Mesenchymal stem cell (in vitro differentiated cells and primary cell): Measurements from ENCODE around the gene ERAS.
A peak's percentile ranks its signal among the peaks of the same experiment; 100 is the strongest.

Experiments
- DNase-seq: peaks from one replicate; pipeline ENCODE4 v3.0.0-alpha.2; 2013
- H2AFZ ChIP-seq: one replicate; pipeline ENCODE4 v1.6.1; 2013; ENCODE audit warnings: low read depth, mild to moderate bottlenecking, control low read depth, inconsistent platforms, low read length, moderate library complexity
- H2AK5ac ChIP-seq: 2 replicates; pipeline ENCODE4 v1.6.1; 2013; ENCODE audit warnings: low read length, moderate library complexity, mild to moderate bottlenecking, inconsistent platforms; ENCODE audit not compliant: severe bottlenecking
- H2BK120ac ChIP-seq: one replicate; pipeline ENCODE4 v1.6.1; 2013; ENCODE audit warnings: low read depth, mild to moderate bottlenecking, inconsistent platforms, low read length, moderate library complexity
- H2BK12ac ChIP-seq, 2 experiments: one replicate each; pipeline ENCODE4 v1.6.1; 2013; ENCODE audit warnings: inconsistent platforms in 2 of 2, low read length in 2 of 2, mild to moderate bottlenecking in 2 of 2, moderate library complexity in 2 of 2, control low read depth in 1 of 2
- H2BK15ac ChIP-seq: one replicate; pipeline ENCODE4 v1.6.1; 2013; ENCODE audit warnings: mild to moderate bottlenecking, low read depth, inconsistent platforms; ENCODE audit not compliant: poor library complexity, severe bottlenecking
- H2BK5ac ChIP-seq: 2 replicates; pipeline ENCODE4 v1.6.1; 2013; ENCODE audit warnings: low read depth, mild to moderate bottlenecking, low read length, control low read depth, inconsistent platforms; ENCODE audit not compliant: poor library complexity, severe bottlenecking
- H3K14ac ChIP-seq, 2 experiments: one replicate each; pipeline ENCODE4 v1.6.1; 2013; ENCODE audit warnings: inconsistent platforms in 2 of 2, low read length in 2 of 2, control low read depth in 1 of 2, mild to moderate bottlenecking in 1 of 2, moderate library complexity in 1 of 2
- H3K18ac ChIP-seq, 2 experiments: one replicate each; pipeline ENCODE4 v1.6.1; 2013; ENCODE audit warnings: inconsistent platforms in 2 of 2, low read length in 2 of 2, control low read depth in 1 of 2, low read depth in 1 of 2, mild to moderate bottlenecking in 1 of 2
- H3K23ac ChIP-seq, 2 experiments: one replicate each; pipeline ENCODE4 v1.6.1; 2013; ENCODE audit warnings: inconsistent platforms in 2 of 2, low read length in 2 of 2, mild to moderate bottlenecking in 2 of 2, moderate library complexity in 2 of 2, control low read depth in 1 of 2
- H3K27ac ChIP-seq: 2 replicates; pipeline ENCODE4 v1.5.1; 2013; ENCODE audit warnings: mild to moderate bottlenecking, moderate library complexity, low read length, control low read depth, inconsistent platforms; ENCODE audit not compliant: poor library complexity, severe bottlenecking
- H3K27me3 ChIP-seq, 2 experiments: 2 replicates each; pipeline versions ENCODE4 v1.6.1 to v1.7.0; 2013; ENCODE audit warnings: low read length in 2 of 2, mild to moderate bottlenecking in 2 of 2, moderate library complexity in 2 of 2, control low read depth in 1 of 2, inconsistent platforms in 1 of 2; ENCODE audit not compliant: control insufficient read depth in 1 of 2, insufficient read depth in 1 of 2
- H3K36me3 ChIP-seq, 2 experiments: 2 replicates each; pipeline versions ENCODE4 v1.6.1 to v1.7.0; 2013; ENCODE audit warnings: low read length in 2 of 2, control low read depth in 1 of 2, inconsistent platforms in 1 of 2, low read depth in 1 of 2, mild to moderate bottlenecking in 1 of 2; ENCODE audit not compliant: insufficient read depth in 2 of 2, control insufficient read depth in 1 of 2
- H3K4ac ChIP-seq, 2 experiments: one replicate each; pipeline ENCODE4 v1.6.1; 2013; ENCODE audit warnings: inconsistent platforms in 2 of 2, low read length in 2 of 2, mild to moderate bottlenecking in 2 of 2, moderate library complexity in 2 of 2, control low read depth in 1 of 2, low read depth in 1 of 2
- H3K4me1 ChIP-seq: 2 replicates; pipeline ENCODE4 v1.6.1; 2013; ENCODE audit warnings: low read depth, low read length, control low read depth; ENCODE audit not compliant: control insufficient read depth, insufficient read depth
- H3K4me2 ChIP-seq: 2 replicates; pipeline ENCODE4 v1.6.1; 2013; ENCODE audit warnings: low read length, mild to moderate bottlenecking, inconsistent platforms; ENCODE audit not compliant: poor library complexity, severe bottlenecking
- H3K4me3 ChIP-seq, 2 experiments: 2 replicates each; pipeline versions ENCODE4 v1.5.1 to v1.7.0; 2013; ENCODE audit warnings: low read length in 2 of 2, mild to moderate bottlenecking in 2 of 2, control low read depth in 1 of 2, low read depth in 1 of 2; ENCODE audit not compliant: insufficient read depth in 1 of 2
- H3K79me1 ChIP-seq: replicated peaks from 2 replicates; pipeline ENCODE4 v1.6.1; 2013; ENCODE audit warnings: mild to moderate bottlenecking, control low read depth, low read length, inconsistent platforms; ENCODE audit not compliant: poor library complexity, severe bottlenecking
- H3K9ac ChIP-seq: 2 replicates; pipeline ENCODE4 v1.7.0; 2013; ENCODE audit warnings: mild to moderate bottlenecking, low read length, moderate library complexity
- H3K9me3 ChIP-seq: 2 replicates; pipeline ENCODE4 v1.7.0; 2013; ENCODE audit warnings: mild to moderate bottlenecking, low read length; ENCODE audit not compliant: control insufficient read depth
- H4K8ac ChIP-seq: one replicate; pipeline ENCODE4 v1.6.1; 2013; ENCODE audit warnings: inconsistent platforms, mild to moderate bottlenecking, low read length, moderate library complexity
- H4K91ac ChIP-seq: one replicate; pipeline ENCODE4 v1.6.1; 2013; ENCODE audit warnings: mild to moderate bottlenecking, low read length, inconsistent platforms
- WGBS: methylation state at CpG from one replicate; pipeline ENCODE4 v1.1.7; 2013; ENCODE audit warnings: mixed read lengths; 5-methylcytosine and 5-hydroxymethylcytosine counted together

Gene ERAS

GRCh38 chrX:48835524-48836329, 9.4 kb downstream of the ERAS start, which contains the start of gene PCSK1N:
Gene PCSK1N (minus strand): TSS chrX:48835610. CDS start chrX:48835532, 78 bp downstream.
- Histone ChIP-seq H3K9ac (no peak within 1 kb of the TSS), H4K91ac (no peak within 1 kb of the TSS), H2AK5ac (no peak within 1 kb of the TSS), H3K4me2 (peak within 1 kb of the TSS; percentile 14), H2BK5ac (no peak within 1 kb of the TSS), H3K18ac (no peak within 1 kb of the TSS), H4K8ac (no peak within 1 kb of the TSS), H3K36me3 (no peaks in the 10 kb centered on the region), H3K23ac (no peak within 1 kb of the TSS), H2BK120ac (no peak within 1 kb of the TSS), H2BK15ac (no peak within 1 kb of the TSS), H3K4ac (no peak within 1 kb of the TSS), H2BK12ac (no peak within 1 kb of the TSS), H3K79me1 (no peaks in the 10 kb centered on the region), H2AFZ (no peak within 1 kb of the TSS), H3K9me3 (no peaks in the 10 kb centered on the region), H3K4me1 (peaks cover 12% of the 10 kb centered on the region), H3K27me3 (peaks cover 30 to 54% of the 10 kb centered on the region in 2 experiments), H3K4me3 (peak within 1 kb of the TSS in 1 of 2 experiments; percentile 42), H3K14ac (no peak within 1 kb of the TSS), H3K27ac (no peak within 1 kb of the TSS)
- no peak for DNase-seq
- WGBS, result 27% methylated on average over 11 of the region's 35 CpGs

- Histone ChIP-seq H2BK120ac (no peak overlapping the region), H3K36me3 (no peaks in the 10 kb centered on the region), H2AFZ (no peak overlapping the region), H3K4me1 (peaks cover 5% of the 10 kb centered on the region), H2BK5ac (no peak overlapping the region), H3K79me1 (no peaks in the 10 kb centered on the region), H3K4ac (no peak overlapping the region), H3K9me3 (no peaks in the 10 kb centered on the region), H3K14ac (no peak overlapping the region), H2BK15ac (no peak overlapping the region), H3K18ac (no peak overlapping the region), H3K23ac (no peak overlapping the region), H4K91ac (no peak overlapping the region), H3K27me3 (peaks cover 12 to 15% of the 10 kb centered on the region in 2 experiments), H3K27ac (no peak overlapping the region), H3K4me3 (no peak overlapping the region), H4K8ac (no peak overlapping the region), H2BK12ac (no peak overlapping the region), H2AK5ac (no peak overlapping the region), H3K9ac (no peak overlapping the region), H3K4me2 (no peak overlapping the region)
- 93% methylated on average over 7 of the region's 10 CpGs for WGBS
- no peak for DNase-seq
Measured at GRCh38 chrX:48839686-48840085, 13.4 kb downstream of the ERAS start.

- no CpG with 5 or more reads among the region's 1 CpG for WGBS
- Histone ChIP-seq H3K18ac (no peak overlapping the region), H2BK120ac (no peak overlapping the region), H3K14ac (no peak overlapping the region), H4K91ac (no peak overlapping the region), H3K9me3 (peaks cover 4% of the 10 kb centered on the region), H3K27me3 (peaks cover 0 to 20% of the 10 kb centered on the region in 2 experiments), H2AFZ (no peak overlapping the region), H3K4ac (no peak overlapping the region), H3K36me3 (no peaks in the 10 kb centered on the region), H3K27ac (no peak overlapping the region), H3K23ac (no peak overlapping the region), H2BK5ac (no peak overlapping the region), H3K4me3 (no peak overlapping the region), H2AK5ac (no peak overlapping the region), H2BK12ac (no peak overlapping the region), H2BK15ac (no peak overlapping the region), H4K8ac (no peak overlapping the region), H3K79me1 (no peaks in the 10 kb centered on the region), H3K4me1 (no peaks in the 10 kb centered on the region), H3K9ac (no peak overlapping the region), H3K4me2 (no peak overlapping the region)
- DNase-seq, result no peak
Measured at GRCh38 chrX:48848847-48849246, 22.5 kb downstream of the ERAS start.

- WGBS, result 84% methylated on average over 7 of the region's 7 CpGs
- Histone ChIP-seq H3K4me3 (no peak overlapping the region), H4K8ac (no peak overlapping the region)
Measured at GRCh38 chrX:48852857-48853256, 26.5 kb downstream of the ERAS start.

More at GRCh38 chrX:48852857-48853256, 26.5 kb downstream of the ERAS start:
- Histone ChIP-seq H3K18ac (no peak overlapping the region), H2BK15ac (no peak overlapping the region), H3K9ac (no peak overlapping the region), H3K4ac (no peak overlapping the region), H2BK12ac (no peak overlapping the region), H2AFZ (no peak overlapping the region), H2BK5ac (no peak overlapping the region), H4K91ac (no peak overlapping the region), H3K4me1 (no peaks in the 10 kb centered on the region), H2AK5ac (no peak overlapping the region), H3K79me1 (no peaks in the 10 kb centered on the region), H3K9me3 (no peaks in the 10 kb centered on the region), H3K27ac (no peak overlapping the region), H3K27me3 (peaks cover 0 to 16% of the 10 kb centered on the region in 2 experiments), H2BK120ac (no peak overlapping the region), H3K4me2 (no peak overlapping the region), H3K36me3 (no peaks in the 10 kb centered on the region), H3K23ac (no peak overlapping the region), H3K14ac (no peak overlapping the region)
- DNase-seq, result no peak
